Prostate gland (tissue), 2 donors: ENCODE measurements around the gene HTATIP2. TPM values are rescaled to one million over a fixed set of nuclear protein-coding genes. Genes with fewer than 3 reads are reported as not detected.
"Not testable (repeated sequence)": the region's sequence is repeated elsewhere in the genome, so short reads cannot be mapped to it uniquely, and the experiment has no call there.

Source experiments
- DNase-seq: peaks from one replicate; pipeline ENCODE4 v3.0.0-alpha.2; 2019; ENCODE audit warnings: low spot score
- H3K27ac ChIP-seq, 2 donors: fragments of 200-600 bp; sonication (generic); 2 replicates each; pipeline ENCODE4 v1.5.1; 2017 to 2019
- H3K27me3 ChIP-seq: fragments of 200-600 bp; sonication (generic); replicated peaks from 2 replicates; pipeline ENCODE4 v1.5.1; 2019; ENCODE audit not compliant: insufficient read depth
- H3K36me3 ChIP-seq, 2 donors: fragments of 200-600 bp; sonication (generic); 1 replicate in 1 of 2; 2 replicates in 1 of 2; pipeline versions ENCODE4 v1.5.1 to v1.8.1; 2017 to 2019
- H3K4me1 ChIP-seq: fragments of 200-600 bp; sonication (generic); replicated peaks from 2 replicates; pipeline ENCODE4 v1.5.1; 2019
- H3K4me3 ChIP-seq, 2 donors: fragments of 200-600 bp; sonication (generic); 2 replicates each; pipeline ENCODE4 v1.5.1; 2017 to 2019
- H3K9me3 ChIP-seq: fragments of 200-600 bp; sonication (generic); 2 replicates; pipeline ENCODE4 v1.5.1; 2017
- CTCF ChIP-seq, 4 experiments: fragments of 200-600 bp in 2 of 4; fragments of 450-650 bp in 2 of 4; sonication (generic) in 2 of 4; IDR thresholded peaks; 1 replicate in 3 of 4; 2 replicates in 1 of 4; pipeline ENCODE4 v1.5.1; 2016 to 2019; ENCODE audit warnings: antibody characterized with exemption in 4 of 4, mild to moderate bottlenecking in 2 of 4, moderate library complexity in 2 of 4
- POLR2A ChIP-seq: fragments of 450-650 bp; IDR thresholded peaks from one replicate; pipeline ENCODE4 v1.6.1; 2016; ENCODE audit warnings: antibody characterized with exemption, mild to moderate bottlenecking
- POLR2AphosphoS5 ChIP-seq: sonication (generic); formaldehyde crosslinking; IDR thresholded peaks from one replicate; pipeline ENCODE4 v1.6.1; 2017; ENCODE audit warnings: antibody characterized with exemption
- WGBS: methylation state at CpG from one replicate; pipeline ENCODE4 v1.1.5; 2018; 5-methylcytosine and 5-hydroxymethylcytosine counted together
- intact Hi-C: fragments of 100-400 bp; cut with DNase I; formaldehyde crosslinking; loops from one replicate; pipeline ENCODE4 v1.14.2; 2022
- total RNA-seq, 2 donors: library from RNA; depleted of rRNA; stranded (reverse); fragments of >200 nt; gene quantifications; one replicate each; pipeline ENCODE4 v1.1.0, GENCODE V29; 2016

HTATIP2 gene
- total RNA-seq, 2 donors from 2014 or later: 35.1 to 48.0 TPM

DNA sequence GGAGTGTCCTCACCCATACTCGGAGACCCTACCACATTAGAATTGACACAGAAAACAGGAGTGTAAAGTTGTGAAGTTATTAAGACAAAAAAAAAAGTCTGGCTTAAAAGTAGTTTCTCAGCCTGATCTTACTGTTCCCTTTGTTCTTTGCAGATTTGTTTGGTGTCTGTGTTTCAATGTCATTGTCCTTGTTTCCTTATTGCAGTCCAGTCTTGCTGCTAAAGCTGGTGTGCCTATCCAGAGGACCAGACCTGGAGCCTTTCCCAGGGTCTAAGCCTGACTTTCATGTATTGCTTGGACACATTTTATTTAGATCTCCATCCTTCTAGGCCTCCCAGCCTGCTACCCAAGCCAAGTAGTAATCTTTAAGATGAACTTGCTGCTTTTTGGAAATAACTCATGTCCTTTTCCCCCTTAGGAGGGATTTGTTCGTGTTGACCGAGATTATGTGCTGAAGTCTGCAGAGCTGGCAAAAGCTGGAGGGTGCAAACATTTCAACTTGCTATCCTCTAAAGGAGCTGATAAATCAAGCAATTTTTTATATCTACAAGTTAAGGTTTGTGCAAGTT lies 12.7 kb downstream of the HTATIP2 start:
- Histone ChIP-seq H3K27ac (no peak overlapping the region), H3K9me3 (no peaks in the 10 kb centered on the region), H3K4me3 (no peak overlapping the region), H3K4me1 (no peaks in the 10 kb centered on the region), H3K36me3 (no peaks in the 10 kb centered on the region), H3K27me3 (no peaks in the 10 kb centered on the region)
- intact Hi-C loops: no loop called here
- DNase-seq: no peak
- 86% methylated on average over 3 of the region's 3 CpGs for WGBS
- TF ChIP-seq POLR2A (no peak), CTCF (IDR thresholded peaks at IDR 0.05) (no peak)

DNA sequence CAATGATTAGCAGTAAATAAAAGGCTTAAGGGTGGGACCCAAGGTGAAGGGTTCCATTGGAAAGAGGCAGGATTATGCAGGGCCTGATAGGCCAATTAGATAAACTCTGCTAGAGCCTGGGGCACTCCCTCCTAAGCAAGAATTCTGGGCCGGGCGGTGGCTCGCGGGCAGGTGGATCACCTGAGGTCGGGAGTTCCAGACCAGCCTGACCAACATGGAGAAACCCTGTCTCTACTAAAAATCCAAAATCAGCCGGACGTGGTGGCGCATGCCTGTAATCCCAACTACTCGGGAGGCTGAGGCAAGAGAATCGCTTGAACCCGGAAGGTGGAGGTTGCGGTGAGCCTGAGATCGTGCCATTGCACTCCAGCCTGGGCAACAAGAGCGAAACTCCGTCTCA lies 22.5 kb downstream of the HTATIP2 start:
- H3K4me1 ChIP-seq, H3K4me3 ChIP-seq, H3K36me3 ChIP-seq, H3K27me3 ChIP-seq, DNase-seq, H3K27ac ChIP-seq, H3K9me3 ChIP-seq: not testable (repeated sequence)
- 81% methylated on average over 15 of the region's 15 CpGs for WGBS
- intact Hi-C loops: loop anchor here (5.0 kb wide), 1 partner anchor 226 kb away; no protein-coding TSS in a partner anchor

- intact Hi-C loops: loop anchor here (5.0 kb wide), 1 partner anchor 225 kb away; no protein-coding TSS in a partner anchor
- Histone ChIP-seq H3K9me3 (no peaks in the 10 kb centered on the region), H3K36me3 (no peaks in the 10 kb centered on the region), H3K27ac (peak within 1 kb of the TSS; percentile 90 to 93), H3K4me3 (peak within 1 kb of the TSS; percentile 80 to 92), H3K27me3 (no peaks in the 10 kb centered on the region), H3K4me1 (no peaks in the 10 kb centered on the region)
- DNase-seq: peak; percentile 94
- TF ChIP-seq POLR2AphosphoS5: peak; percentile 87
- TF ChIP-seq POLR2A: peak; percentile 71
- TF ChIP-seq CTCF (IDR thresholded peaks at IDR 0.05): peak; percentile 41 to 99 (median 96)
- under 1% methylated on average over 48 of the region's 96 CpGs for WGBS
Measured at GRCh38 chr11:20387261-20388095, 24.0 kb downstream of the HTATIP2 start, which contains the start of gene PRMT3. PRMT3 (plus strand) TSS chr11:20387716; CDS start chr11:20387747, 31 bp downstream.

DNA sequence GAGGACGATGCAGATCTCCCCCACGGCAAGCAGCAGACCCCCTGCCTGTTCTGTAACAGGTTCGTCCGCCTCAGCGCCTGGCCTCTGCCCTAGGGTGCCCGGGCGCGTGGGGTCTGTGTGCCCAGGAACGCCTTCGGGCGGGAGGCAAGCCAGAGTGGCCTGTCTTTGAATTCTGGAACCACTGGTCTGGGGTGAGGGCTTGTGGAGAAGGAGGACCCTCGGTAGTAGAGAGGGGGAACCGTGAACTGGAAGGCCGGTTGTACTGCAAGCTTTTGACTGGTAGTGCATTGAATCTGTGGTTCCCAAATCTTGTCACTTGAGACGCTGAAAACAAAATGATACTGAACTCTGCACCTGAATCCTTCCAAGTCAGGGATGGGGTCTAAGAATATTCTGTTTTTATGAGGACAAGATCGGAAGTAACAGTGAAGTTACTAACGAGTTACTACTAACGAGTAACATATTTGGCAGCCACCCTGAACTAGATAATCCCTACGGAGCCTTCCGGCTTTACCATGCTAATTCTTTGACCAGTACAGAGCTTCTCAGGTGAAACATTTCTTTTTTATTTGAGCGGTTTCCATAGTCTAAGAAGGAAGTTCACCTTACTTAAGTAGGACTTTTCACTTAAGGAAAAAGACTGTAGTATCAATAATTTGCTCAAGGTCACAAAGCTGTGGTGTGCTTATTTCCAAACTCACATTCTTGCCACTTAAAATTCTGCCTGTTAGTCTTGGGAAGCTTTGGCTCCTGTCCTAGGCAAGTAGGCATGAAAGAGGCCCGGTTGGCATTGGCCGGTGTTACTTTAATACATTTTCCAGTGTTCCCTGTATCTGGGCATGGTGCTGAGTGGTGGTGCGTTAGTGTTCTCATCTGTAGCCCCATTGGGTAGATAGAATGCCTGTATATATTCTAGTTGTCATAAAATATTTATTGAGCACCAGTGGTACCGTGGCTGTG lies 24.9 kb downstream of the HTATIP2 start:
- 10% methylated on average over 24 of the region's 25 CpGs for WGBS
- Histone ChIP-seq H3K36me3 (no peaks in the 10 kb centered on the region), H3K4me1 (no peaks in the 10 kb centered on the region), H3K27me3 (no peaks in the 10 kb centered on the region), H3K4me3 (peak overlapping the region; percentile 80 to 92), H3K27ac (peak overlapping the region; percentile 90 to 93), H3K9me3 (no peaks in the 10 kb centered on the region)
- intact Hi-C loops: loop anchor here (5.0 kb wide), 1 partner anchor 224 kb away; no protein-coding TSS in a partner anchor
- TF ChIP-seq POLR2AphosphoS5: no peak
- DNase-seq: no peak

GRCh38 chr11:20397281-20397680 lies 33.8 kb downstream of the HTATIP2 start:
- H3K27ac ChIP-seq: no peak overlapping the region
- intact Hi-C loops: no loop called here
- H3K27me3 ChIP-seq: no peaks in the 10 kb centered on the region
- no peaks in the 10 kb centered on the region for H3K9me3 ChIP-seq
- H3K36me3 ChIP-seq: no peaks in the 10 kb centered on the region
- WGBS: 79% methylated on average over 3 of the region's 3 CpGs
- peak in 3 of 4 experiments; percentile 20 to 45 (median 38) for TF ChIP-seq CTCF (IDR thresholded peaks at IDR 0.05)
- TF ChIP-seq POLR2AphosphoS5: no peak
- H3K4me3 ChIP-seq: no peak overlapping the region
- no peak for DNase-seq
- no peaks in the 10 kb centered on the region for H3K4me1 ChIP-seq
